HEK293 (cell line): ENCODE measurements around the gene KCTD7.

Experiments
- CTCF ChIA-PET: fragments of 350-600 bp; formaldehyde crosslinking; extraction: SDS; loops from one replicate; lab custom pipeline; 2021; ENCODE audit warnings: antibody characterized with exemption; lab: Yijun Ruan, JAX
- POLR2A ChIA-PET: fragments of 300-600 bp; formaldehyde crosslinking; extraction: SDS; loops from one replicate; lab custom pipeline; 2020; ENCODE audit warnings: antibody characterized with exemption, inconsistent platforms; lab: Yijun Ruan, JAX
- H3K27ac ChIP-seq: fragments of 200-500 bp; sonication (Bioruptor generic); 2 replicates; pipeline ENCODE4 v1.5.1; 2014; ENCODE audit warnings: low read depth, low read length, control low read depth, inconsistent platforms; ENCODE audit errors: extremely low read depth
- H3K36me3 ChIP-seq, 2 experiments: fragments of 200-500 bp in 1 of 2; sonication (Bioruptor generic) in 1 of 2; 1 replicate in 1 of 2; 2 replicates in 1 of 2; pipeline ENCODE4 v1.5.1; 2014 to 2017; ENCODE audit warnings: inconsistent platforms in 2 of 2, low read length in 2 of 2; ENCODE audit not compliant: control insufficient read depth in 2 of 2, insufficient read depth in 1 of 2
- H3K4me1 ChIP-seq: fragments of 200-500 bp; sonication (Bioruptor generic); 2 replicates; pipeline ENCODE4 v1.5.1; 2014; ENCODE audit warnings: mild to moderate bottlenecking, low read length, inconsistent platforms; ENCODE audit not compliant: control insufficient read depth, insufficient read depth
- H3K4me3 ChIP-seq: 2 replicates; pipeline ENCODE4 v1.5.1; 2011; ENCODE audit warnings: low read depth, mild to moderate bottlenecking, control low read depth, low read length, moderate library complexity
- H3K9me3 ChIP-seq: fragments of 200-500 bp; sonication (Bioruptor generic); 2 replicates; pipeline ENCODE4 v1.5.1; 2014; ENCODE audit warnings: low read depth, low read length, inconsistent platforms; ENCODE audit not compliant: control insufficient read depth, insufficient read depth
- ATF2 ChIP-seq: fragments of 450-650 bp; formaldehyde crosslinking; IDR thresholded peaks from 2 replicates; pipeline ENCODE4 v1.5.1; 2016; ENCODE audit warnings: missing biosample characterization, missing genetic modification characterization, low read depth
- FEZF1 ChIP-seq: fragments of 450-650 bp; formaldehyde crosslinking; IDR thresholded peaks from 2 replicates; pipeline ENCODE4 v1.5.1; 2016; ENCODE audit warnings: missing biosample characterization, missing genetic modification characterization
- KLF1 ChIP-seq: fragments of 450-650 bp; formaldehyde crosslinking; IDR thresholded peaks from 2 replicates; pipeline ENCODE4 v1.5.1; 2016; ENCODE audit warnings: missing biosample characterization, missing genetic modification characterization
- KLF17 ChIP-seq: fragments of 450-650 bp; formaldehyde crosslinking; IDR thresholded peaks from 2 replicates; pipeline ENCODE4 v1.5.1; 2016; ENCODE audit warnings: missing biosample characterization, missing genetic modification characterization
- KLF9 ChIP-seq: fragments of 450-650 bp; formaldehyde crosslinking; IDR thresholded peaks from 2 replicates; pipeline ENCODE4 v1.5.1; 2016; ENCODE audit warnings: missing biosample characterization, missing genetic modification characterization, low read depth
- ZBTB21 ChIP-seq: fragments of 450-650 bp; formaldehyde crosslinking; IDR thresholded peaks from 2 replicates; pipeline ENCODE4 v1.5.1; 2017; ENCODE audit warnings: missing biosample characterization, missing genetic modification characterization
- ZBTB49 ChIP-seq: fragments of 450-650 bp; formaldehyde crosslinking; IDR thresholded peaks from 2 replicates; pipeline ENCODE4 v1.5.1; 2016; ENCODE audit warnings: missing biosample characterization, missing genetic modification characterization, low read depth
- ZBTB8A ChIP-seq: fragments of 450-650 bp; formaldehyde crosslinking; IDR thresholded peaks from 2 replicates; pipeline ENCODE4 v1.5.1; 2016; ENCODE audit warnings: missing biosample characterization, missing genetic modification characterization
- ZFP41 ChIP-seq: fragments of 450-650 bp; formaldehyde crosslinking; IDR thresholded peaks from 2 replicates; pipeline ENCODE4 v1.5.1; 2016; ENCODE audit warnings: missing biosample characterization, missing genetic modification characterization, borderline replicate concordance
- ZNF202 ChIP-seq: fragments of 450-650 bp; formaldehyde crosslinking; IDR thresholded peaks from 2 replicates; pipeline ENCODE4 v1.5.1; 2016; ENCODE audit warnings: missing biosample characterization, missing genetic modification characterization, borderline replicate concordance
- ZNF24 ChIP-seq: fragments of 450-650 bp; formaldehyde crosslinking; IDR thresholded peaks from 2 replicates; pipeline ENCODE4 v1.5.1; 2016; ENCODE audit warnings: missing biosample characterization, missing genetic modification characterization
- ZNF266 ChIP-seq: fragments of 450-650 bp; formaldehyde crosslinking; IDR thresholded peaks from 2 replicates; pipeline ENCODE4 v1.5.1; 2016; ENCODE audit warnings: missing biosample characterization, missing genetic modification characterization, low read depth
- ZNF311 ChIP-seq: fragments of 450-650 bp; formaldehyde crosslinking; IDR thresholded peaks from 2 replicates; pipeline ENCODE4 v1.5.1; 2017; ENCODE audit warnings: missing biosample characterization, missing genetic modification characterization, borderline replicate concordance
- ZNF341 ChIP-seq: fragments of 450-650 bp; formaldehyde crosslinking; IDR thresholded peaks from 2 replicates; pipeline ENCODE4; 2016; ENCODE audit warnings: low read depth, missing biosample characterization, missing genetic modification characterization
- ZNF366 ChIP-seq: fragments of 450-650 bp; formaldehyde crosslinking; conservative IDR thresholded peaks from 2 replicates; pipeline ENCODE4 v1.5.1; 2016; ENCODE audit warnings: missing biosample characterization, missing genetic modification characterization
- ZNF37A ChIP-seq: fragments of 450-650 bp; IDR thresholded peaks from 2 replicates; pipeline ENCODE4 v1.5.1; 2018; ENCODE audit warnings: missing biosample characterization, missing genetic modification characterization
- ZNF394 ChIP-seq: fragments of 450-650 bp; formaldehyde crosslinking; IDR thresholded peaks from 2 replicates; pipeline ENCODE4 v1.5.1; 2016; ENCODE audit warnings: missing biosample characterization, missing genetic modification characterization, mild to moderate bottlenecking, moderate library complexity, borderline replicate concordance
- ZNF473 ChIP-seq: fragments of 450-650 bp; formaldehyde crosslinking; IDR thresholded peaks from 2 replicates; pipeline ENCODE4 v1.5.1; 2017; ENCODE audit warnings: missing biosample characterization, missing genetic modification characterization
- ZNF488 ChIP-seq: fragments of 450-650 bp; formaldehyde crosslinking; IDR thresholded peaks from 2 replicates; pipeline ENCODE4 v1.5.1; 2016; ENCODE audit warnings: missing biosample characterization, missing genetic modification characterization
- ZNF513 ChIP-seq: fragments of 450-650 bp; IDR thresholded peaks from 2 replicates; pipeline ENCODE4 v1.5.1; 2018; ENCODE audit warnings: missing biosample characterization, missing genetic modification characterization
- ZNF544 ChIP-seq: fragments of 450-650 bp; formaldehyde crosslinking; IDR thresholded peaks from 2 replicates; pipeline ENCODE4 v1.5.0; 2017; ENCODE audit warnings: missing biosample characterization, missing genetic modification characterization
- ZNF560 ChIP-seq: fragments of 450-650 bp; formaldehyde crosslinking; IDR thresholded peaks from 2 replicates; pipeline ENCODE4 v1.5.1; 2017; ENCODE audit warnings: missing biosample characterization, missing genetic modification characterization, borderline replicate concordance
- ZNF624 ChIP-seq: fragments of 450-650 bp; formaldehyde crosslinking; IDR thresholded peaks from 2 replicates; pipeline ENCODE4 v1.5.1; 2017; ENCODE audit warnings: missing biosample characterization, missing genetic modification characterization
- ZNF792 ChIP-seq: fragments of 450-650 bp; formaldehyde crosslinking; IDR thresholded peaks from 2 replicates; pipeline ENCODE4 v1.5.1; 2016; ENCODE audit warnings: missing biosample characterization, missing genetic modification characterization

The KCTD7 gene

GRCh38 chr7:66597461-66597860 lies 31.2 kb upstream of the KCTD7 start (continued):
- no peak for TF ChIP-seq ZNF513 (tag by site-specific recombination)
- TF ChIP-seq ZNF266 (tag by site-specific recombination), result no peak
- TF ChIP-seq ZNF394 (tag by site-specific recombination), result no peak
- TF ChIP-seq ZBTB49 (tag by site-specific recombination), result no peak
- no peak for TF ChIP-seq ZNF24 (tag by site-specific recombination)
- no peak for TF ChIP-seq ZNF624
- no peak for TF ChIP-seq ZNF792 (tag by site-specific recombination)
- TF ChIP-seq ZNF341 (tag by site-specific recombination), result no peak
- TF ChIP-seq KLF9, result no peak

GRCh38 chr7:66602159-66602558 lies 26.5 kb upstream of the KCTD7 start:
- ChIA-PET CTCF (interaction anchor here (0.6 to 0.7 kb wide), 2 partner anchors 25 to 222 kb away, joined by 3 read pairs; no protein-coding TSS in a partner anchor), POLR2A (no interaction called here)
- Histone ChIP-seq H3K4me3 (no peak overlapping the region), H3K9me3 (no peaks in the 10 kb centered on the region), H3K4me1 (no peaks in the 10 kb centered on the region), H3K36me3 (no peaks in the 10 kb centered on the region), H3K27ac (no peak overlapping the region)
- TF ChIP-seq ZNF560 (tag by site-specific recombination) (no peak), ZNF366 (tag by site-specific recombination) (no peak), ZNF473 (tag by site-specific recombination) (no peak), KLF17 (no peak), ZNF202 (tag by site-specific recombination) (no peak), KLF1 (no peak), FEZF1 (tag by site-specific recombination) (no peak), ZFP41 (no peak), ZBTB8A (tag by site-specific recombination) (no peak), ZNF311 (tag by site-specific recombination) (no peak), ZNF488 (no peak), ZNF37A (tag by site-specific recombination) (no peak), ZBTB21 (tag by site-specific recombination) (no peak), ATF2 (tag by site-specific recombination) (no peak), ZNF544 (tag by site-specific recombination) (no peak)
